Panc1 (cell line): Measurements from ENCODE around the gene CAMK2A. TPM values are rescaled to one million over a fixed set of nuclear protein-coding genes. Genes with fewer than 3 reads are reported as not detected.

ENCODE experiments used
- ATAC-seq: fragments of 200-7000 bp; cut with Tn5 transposase; 2 replicates; pipeline ENCODE4 v1.9.1; 2020; ENCODE audit warnings: mild to moderate bottlenecking, moderate library complexity
- BruUV-seq: library from RNA; stranded (reverse); fragments of 400-500 nt; replicated peaks from 2 replicates; lab custom pipeline; 2021; lab: Mats Ljungman, UMichigan
- CTCF ChIA-PET: fragments of 300-600 bp; sonication (Branson Sonifier 250); formaldehyde crosslinking; loops from one replicate; lab custom pipeline; 2022; ENCODE audit warnings: antibody characterized with exemption; lab: Charles Lee
- POLR2A ChIA-PET: fragments of 300-600 bp; sonication (Branson Sonifier 250); formaldehyde crosslinking; loops from one replicate; lab custom pipeline; 2022; ENCODE audit warnings: antibody characterized with exemption; lab: Charles Lee
- DNase-seq: peaks from one replicate; pipeline ENCODE4 v3.0.0-alpha.2; 2010; ENCODE audit warnings: low read depth, low spot score
- H3K27ac ChIP-seq: 2 replicates; pipeline ENCODE4 v1.5.1; 2011; ENCODE audit warnings: mild to moderate bottlenecking, low read length, inconsistent platforms
- H3K27me3 ChIP-seq: fragments of 200-500 bp; sonication (Bioruptor generic); 2 replicates; pipeline ENCODE4 v1.6.0; 2014; ENCODE audit warnings: low read length, inconsistent platforms; ENCODE audit not compliant: control insufficient read depth, insufficient read depth
- H3K36me3 ChIP-seq: fragments of 200-500 bp; sonication (Bioruptor generic); 2 replicates; pipeline ENCODE4 v1.5.1; 2014; ENCODE audit warnings: inconsistent platforms, mild to moderate bottlenecking, low read length, moderate library complexity; ENCODE audit not compliant: control insufficient read depth, insufficient read depth
- H3K4me1 ChIP-seq: 2 replicates; pipeline ENCODE4 v1.5.1; 2011; ENCODE audit warnings: inconsistent platforms, mild to moderate bottlenecking, low read length, moderate library complexity; ENCODE audit not compliant: control insufficient read depth, insufficient read depth
- H3K4me3 ChIP-seq, 2 experiments: 2 replicates each; pipeline ENCODE4 v1.5.1; 2011 to 2012; ENCODE audit warnings: low read depth in 2 of 2, low read length in 2 of 2, mild to moderate bottlenecking in 2 of 2, inconsistent platforms in 1 of 2, moderate library complexity in 1 of 2
- H3K9me3 ChIP-seq: fragments of 200-500 bp; sonication (Bioruptor generic); 2 replicates; pipeline ENCODE4 v1.5.1; 2014; ENCODE audit warnings: low read depth, mild to moderate bottlenecking, inconsistent platforms, low read length, moderate library complexity; ENCODE audit not compliant: control insufficient read depth, insufficient read depth
- POLR2AphosphoS5 ChIP-seq: IDR thresholded peaks from 2 replicates; pipeline ENCODE4 v1.6.1; 2012; ENCODE audit warnings: mild to moderate bottlenecking, low read depth, low read length, moderate library complexity
- SIN3A ChIP-seq: IDR thresholded peaks from 2 replicates; pipeline ENCODE4 v1.6.1; 2012; ENCODE audit warnings: low read depth, mild to moderate bottlenecking, low read length, moderate library complexity, borderline replicate concordance; ENCODE audit not compliant: insufficient read depth
- TCF7L2 ChIP-seq: IDR thresholded peaks from 2 replicates; pipeline ENCODE4 v1.6.1; 2011; ENCODE audit warnings: mild to moderate bottlenecking, low read depth, low read length, inconsistent platforms
- in situ Hi-C: cut with HindIII; loops from 2 replicates; pipeline ENCODE4 v1.10.0; 2016; ENCODE audit warnings: low sequenced_read_pairs, low pct_unique_long_range_greater_than_20kb
- intact Hi-C: fragments of 100-400 bp; cut with micrococcal nuclease; formaldehyde crosslinking; loops from one replicate; pipeline ENCODE4 v1.10.0; 2022; ENCODE audit not compliant: unreplicated experiment
- total RNA-seq: library from RNA; stranded (reverse); gene quantifications from one replicate; pipeline ENCODE4 v1.2.1, GENCODE V29; 2021; ENCODE audit not compliant: unreplicated experiment
- TF ChIP-seq, protein P1 (sequence below), 2 experiments: IDR thresholded peaks; 2 replicates each; pipeline ENCODE4 v1.6.1; 2011 to 2012; ENCODE audit warnings: low read depth in 2 of 2, control low read depth in 1 of 2, low read length in 1 of 2, mild to moderate bottlenecking in 1 of 2, moderate library complexity in 1 of 2; ENCODE audit not compliant: insufficient read depth in 1 of 2
- TF ChIP-seq, protein P2 (sequence below): fragments of 450-650 bp; IDR thresholded peaks from 2 replicates; pipeline ENCODE4 v1.5.1; 2017; ENCODE audit warnings: mild to moderate bottlenecking

Gene CAMK2A
- total RNA-seq, 1 experiment from 2014 or later: 0.51 TPM

DNA sequence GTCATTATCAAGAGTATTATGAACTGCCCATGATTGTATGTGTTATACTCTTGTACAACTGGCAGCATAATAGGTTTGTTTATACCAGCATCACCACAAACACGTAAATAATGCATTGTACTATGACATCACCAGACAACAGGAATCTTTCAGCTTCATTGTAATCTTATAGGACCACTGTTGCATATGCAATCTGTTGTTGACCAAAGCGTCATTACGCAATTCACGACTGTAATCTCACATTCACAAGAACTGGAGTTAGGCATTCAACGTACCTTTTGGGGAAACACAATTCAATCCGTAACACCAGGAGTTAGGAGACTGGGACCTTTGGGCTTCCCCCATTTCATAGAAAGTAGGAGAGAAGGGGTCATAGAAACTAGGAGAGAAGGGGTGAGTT, 33.5 kb upstream of the CAMK2A start:
- POLR2A ChIA-PET: no interaction called here
- TF ChIP-seq TCF7L2 (no peak), SIN3A (no peak), POLR2AphosphoS5 (no peak)
- TF ChIP-seq, protein P1, sequence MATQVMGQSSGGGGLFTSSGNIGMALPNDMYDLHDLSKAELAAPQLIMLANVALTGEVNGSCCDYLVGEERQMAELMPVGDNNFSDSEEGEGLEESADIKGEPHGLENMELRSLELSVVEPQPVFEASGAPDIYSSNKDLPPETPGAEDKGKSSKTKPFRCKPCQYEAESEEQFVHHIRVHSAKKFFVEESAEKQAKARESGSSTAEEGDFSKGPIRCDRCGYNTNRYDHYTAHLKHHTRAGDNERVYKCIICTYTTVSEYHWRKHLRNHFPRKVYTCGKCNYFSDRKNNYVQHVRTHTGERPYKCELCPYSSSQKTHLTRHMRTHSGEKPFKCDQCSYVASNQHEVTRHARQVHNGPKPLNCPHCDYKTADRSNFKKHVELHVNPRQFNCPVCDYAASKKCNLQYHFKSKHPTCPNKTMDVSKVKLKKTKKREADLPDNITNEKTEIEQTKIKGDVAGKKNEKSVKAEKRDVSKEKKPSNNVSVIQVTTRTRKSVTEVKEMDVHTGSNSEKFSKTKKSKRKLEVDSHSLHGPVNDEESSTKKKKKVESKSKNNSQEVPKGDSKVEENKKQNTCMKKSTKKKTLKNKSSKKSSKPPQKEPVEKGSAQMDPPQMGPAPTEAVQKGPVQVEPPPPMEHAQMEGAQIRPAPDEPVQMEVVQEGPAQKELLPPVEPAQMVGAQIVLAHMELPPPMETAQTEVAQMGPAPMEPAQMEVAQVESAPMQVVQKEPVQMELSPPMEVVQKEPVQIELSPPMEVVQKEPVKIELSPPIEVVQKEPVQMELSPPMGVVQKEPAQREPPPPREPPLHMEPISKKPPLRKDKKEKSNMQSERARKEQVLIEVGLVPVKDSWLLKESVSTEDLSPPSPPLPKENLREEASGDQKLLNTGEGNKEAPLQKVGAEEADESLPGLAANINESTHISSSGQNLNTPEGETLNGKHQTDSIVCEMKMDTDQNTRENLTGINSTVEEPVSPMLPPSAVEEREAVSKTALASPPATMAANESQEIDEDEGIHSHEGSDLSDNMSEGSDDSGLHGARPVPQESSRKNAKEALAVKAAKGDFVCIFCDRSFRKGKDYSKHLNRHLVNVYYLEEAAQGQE (IDR thresholded peaks at IDR 0.05; ENCODE audit: insufficient read depth in 1 of 2, low read depth in 2 of 2, low read length in 1 of 2): no peak
- TF ChIP-seq, protein P2, sequence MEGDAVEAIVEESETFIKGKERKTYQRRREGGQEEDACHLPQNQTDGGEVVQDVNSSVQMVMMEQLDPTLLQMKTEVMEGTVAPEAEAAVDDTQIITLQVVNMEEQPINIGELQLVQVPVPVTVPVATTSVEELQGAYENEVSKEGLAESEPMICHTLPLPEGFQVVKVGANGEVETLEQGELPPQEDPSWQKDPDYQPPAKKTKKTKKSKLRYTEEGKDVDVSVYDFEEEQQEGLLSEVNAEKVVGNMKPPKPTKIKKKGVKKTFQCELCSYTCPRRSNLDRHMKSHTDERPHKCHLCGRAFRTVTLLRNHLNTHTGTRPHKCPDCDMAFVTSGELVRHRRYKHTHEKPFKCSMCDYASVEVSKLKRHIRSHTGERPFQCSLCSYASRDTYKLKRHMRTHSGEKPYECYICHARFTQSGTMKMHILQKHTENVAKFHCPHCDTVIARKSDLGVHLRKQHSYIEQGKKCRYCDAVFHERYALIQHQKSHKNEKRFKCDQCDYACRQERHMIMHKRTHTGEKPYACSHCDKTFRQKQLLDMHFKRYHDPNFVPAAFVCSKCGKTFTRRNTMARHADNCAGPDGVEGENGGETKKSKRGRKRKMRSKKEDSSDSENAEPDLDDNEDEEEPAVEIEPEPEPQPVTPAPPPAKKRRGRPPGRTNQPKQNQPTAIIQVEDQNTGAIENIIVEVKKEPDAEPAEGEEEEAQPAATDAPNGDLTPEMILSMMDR: no peak
- intact Hi-C loops: no loop called here
- Histone ChIP-seq H3K4me3 (no peak overlapping the region), H3K27me3 (no peaks in the 10 kb centered on the region), H3K27ac (no peak overlapping the region), H3K4me1 (peaks cover 27% of the 10 kb centered on the region), H3K36me3 (no peaks in the 10 kb centered on the region), H3K9me3 (no peaks in the 10 kb centered on the region; the same call in 1 of the 2 replicates)
- BruUV-seq: no TSS peak
- DNase-seq: no peak
- ATAC-seq: no peak
- CTCF ChIA-PET: interaction anchor here (0.5 kb wide), 1 partner anchor 758 kb away, joined by 4 read pairs; no protein-coding TSS in a partner anchor
- in situ Hi-C loops: no loop called here

DNA sequence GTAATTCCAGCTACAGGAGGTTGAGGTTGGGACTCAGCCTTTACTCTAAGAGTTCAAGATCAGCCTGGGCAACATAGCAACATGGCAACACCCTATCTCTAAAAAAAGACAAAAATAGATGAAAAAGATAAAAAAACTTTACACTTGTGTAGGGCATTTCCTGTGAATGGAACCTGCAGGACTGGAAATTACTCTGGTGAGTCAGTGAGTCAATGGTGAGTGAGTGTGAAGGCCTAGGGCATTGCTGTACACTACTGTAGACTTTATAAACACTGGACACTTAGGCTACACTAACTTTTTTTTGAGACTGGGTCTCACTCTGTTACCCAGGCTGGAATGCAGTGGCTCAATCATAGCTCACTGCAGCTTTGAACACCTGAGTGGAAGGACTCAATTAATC, 32.6 kb upstream of the CAMK2A start:
- Histone ChIP-seq H3K27ac (no peak overlapping the region), H3K9me3 (no peaks in the 10 kb centered on the region; the same call in 1 of the 2 replicates), H3K27me3 (no peaks in the 10 kb centered on the region), H3K36me3 (no peaks in the 10 kb centered on the region), H3K4me1 (peaks cover 36% of the 10 kb centered on the region), H3K4me3 (no peak overlapping the region)
- CTCF ChIA-PET: interaction anchor here (0.5 kb wide), 1 partner anchor 757 kb away, joined by 4 read pairs; no protein-coding TSS in a partner anchor
- POLR2A ChIA-PET: no interaction called here
- intact Hi-C loops (no loop called here), in situ Hi-C loops (no loop called here)
- BruUV-seq: no TSS peak
- DNase-seq (no peak), ATAC-seq (no peak)
- TF ChIP-seq TCF7L2 (no peak), POLR2AphosphoS5 (no peak), SIN3A (no peak)
- TF ChIP-seq, protein P2: no peak
- TF ChIP-seq, protein P1 (IDR thresholded peaks at IDR 0.05; ENCODE audit: insufficient read depth in 1 of 2, low read depth in 2 of 2, low read length in 1 of 2): no peak
